BJ (cell line): ENCODE measurements around the gene MAP2K4. TPM values are rescaled to one million over a fixed set of nuclear protein-coding genes. Genes with fewer than 3 reads are reported as not detected.

Source experiments
- CTCF ChIA-PET: fragments of 350-600 bp; formaldehyde crosslinking; extraction: SDS; loops from one replicate; lab custom pipeline; 2021; ENCODE audit warnings: antibody characterized with exemption, inconsistent platforms; lab: Yijun Ruan, JAX
- POLR2A ChIA-PET: fragments of 300-600 bp; sonication (Branson Sonifier 250); formaldehyde crosslinking; extraction: SDS; loops from one replicate; lab custom pipeline; 2021; ENCODE audit warnings: antibody characterized with exemption; lab: Charles Lee
- DNase-seq: peaks from one replicate; pipeline ENCODE4 v3.0.0-alpha.2; 2011; ENCODE audit warnings: low read depth
- H3K27me3 ChIP-seq: 2 replicates; pipeline ENCODE4 v1.6.0; 2011; ENCODE audit warnings: low read length; ENCODE audit not compliant: control insufficient read depth, insufficient read depth
- H3K36me3 ChIP-seq: 2 replicates; pipeline ENCODE4 v1.5.1; 2011; ENCODE audit warnings: low read length; ENCODE audit not compliant: control insufficient read depth, insufficient read depth
- H3K4me3 ChIP-seq: 2 replicates; pipeline ENCODE4 v1.5.1; 2011; ENCODE audit warnings: low read depth, mild to moderate bottlenecking, control low read depth, low read length
- CTCF ChIP-seq: IDR thresholded peaks from 2 replicates; pipeline ENCODE4 v1.5.1; 2011; ENCODE audit warnings: low read depth, mild to moderate bottlenecking, control low read depth, inconsistent platforms, low read length, moderate library complexity; ENCODE audit not compliant: insufficient read depth
- polyA plus RNA-seq: library from polyadenylated mRNA; depleted of rRNA; stranded (reverse); fragments of >200 nt; gene quantifications from 2 replicates; pipeline ENCODE4 v1.2.3, GENCODE V29; 2011

The MAP2K4 gene
- polyA plus RNA-seq, 1 experiment: 12.8 TPM

GRCh38 chr17:12035673-12036072 lies 15.0 kb downstream of the MAP2K4 start:
- Histone ChIP-seq H3K27me3 (no peaks in the 10 kb centered on the region), H3K36me3 (no peaks in the 10 kb centered on the region), H3K4me3 (no peak overlapping the region)
- ChIA-PET CTCF (no interaction called here), POLR2A (no interaction called here)
- DNase-seq: no peak
- no peak for TF ChIP-seq CTCF

- DNase-seq: no peak
- Histone ChIP-seq H3K36me3 (no peaks in the 10 kb centered on the region), H3K27me3 (no peaks in the 10 kb centered on the region), H3K4me3 (no peak overlapping the region)
- POLR2A ChIA-PET: no interaction called here
- no peak for TF ChIP-seq CTCF
- CTCF ChIA-PET: interaction anchor here (2.0 kb wide), 1 partner anchor 12 kb away, joined by 5 read pairs; no protein-coding TSS in a partner anchor
Measured at GRCh38 chr17:12037970-12038369, 17.3 kb downstream of the MAP2K4 start.

- no peak for DNase-seq
- ChIA-PET CTCF (no interaction called here), POLR2A (no interaction called here)
- Histone ChIP-seq H3K4me3 (no peak overlapping the region), H3K36me3 (no peaks in the 10 kb centered on the region), H3K27me3 (no peaks in the 10 kb centered on the region)
- no peak for TF ChIP-seq CTCF
Measured at GRCh38 chr17:12040478-12040877, 19.8 kb downstream of the MAP2K4 start.

GRCh38 chr17:12041312-12041711 lies 20.6 kb downstream of the MAP2K4 start:
- no peak for TF ChIP-seq CTCF
- DNase-seq: peak; percentile 25
- Histone ChIP-seq H3K27me3 (no peaks in the 10 kb centered on the region), H3K4me3 (no peak overlapping the region), H3K36me3 (no peaks in the 10 kb centered on the region)
- ChIA-PET CTCF (no interaction called here), POLR2A (interaction anchor here (0.6 kb wide), 1 partner anchor 11 kb away, joined by 3 read pairs; no protein-coding TSS in a partner anchor)

GRCh38 chr17:12043702-12044101 lies 23.0 kb downstream of the MAP2K4 start:
- TF ChIP-seq CTCF: no peak
- Histone ChIP-seq H3K36me3 (no peaks in the 10 kb centered on the region), H3K27me3 (no peaks in the 10 kb centered on the region), H3K4me3 (no peak overlapping the region)
- ChIA-PET CTCF (interaction anchor here (1.1 kb wide), 1 partner anchor 12 kb away, joined by 3 read pairs; no protein-coding TSS in a partner anchor), POLR2A (no interaction called here)
- no peak for DNase-seq
